ENCODE results near the gene FBXW11.

- no peak for TF ChIP-seq CTCF (conservative IDR thresholded peaks at IDR 0.05)
- TF ChIP-seq EZH2 (IDR thresholded peaks at IDR 0.05; ENCODE audit: low read depth), result no peak
Observed at GRCh38 chr5:171891150-171891549, 115.3 kb downstream of the FBXW11 start.
